GM21786 (cell line): Measurements from ENCODE around the gene PADI2.
A peak's percentile ranks its signal among the peaks of the same experiment; 100 is the strongest.

Source experiments
- ATAC-seq: cut with Tn5 transposase; IDR thresholded peaks from one replicate; pipeline ENCODE4 v1.9.1; 2021; ENCODE audit not compliant: unreplicated experiment

PADI2 gene

GRCh38 chr1:17116643-17117042 lies 2.6 kb downstream of the PADI2 start:
- ATAC-seq: no peak

- no peak for ATAC-seq
Measured at GRCh38 chr1:17113963-17114362, 5.3 kb downstream of the PADI2 start.

- no peak for ATAC-seq
Measured at GRCh38 chr1:17112496-17113236, 6.6 kb downstream of the PADI2 start.

DNA sequence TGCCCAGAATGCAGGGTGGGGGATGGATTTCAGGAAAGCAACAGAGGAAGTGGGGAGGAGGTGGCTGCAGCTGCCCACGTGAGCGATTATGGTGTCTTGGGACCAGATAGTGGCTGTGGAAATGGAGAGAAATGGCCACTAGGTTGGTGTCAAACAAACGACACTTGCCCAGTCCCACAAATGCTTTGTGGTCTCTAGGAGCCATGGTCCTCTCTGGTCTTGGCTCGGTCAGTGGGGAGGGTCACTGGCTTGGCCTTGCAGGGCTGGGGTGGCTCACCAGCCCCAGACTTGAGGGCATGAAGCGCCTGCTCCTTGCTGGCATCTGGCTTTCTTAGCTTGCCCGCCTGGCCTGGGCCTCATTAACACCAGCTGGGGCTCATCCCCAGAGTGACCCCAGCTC lies 7.2 kb downstream of the PADI2 start:
- no peak for ATAC-seq

DNA sequence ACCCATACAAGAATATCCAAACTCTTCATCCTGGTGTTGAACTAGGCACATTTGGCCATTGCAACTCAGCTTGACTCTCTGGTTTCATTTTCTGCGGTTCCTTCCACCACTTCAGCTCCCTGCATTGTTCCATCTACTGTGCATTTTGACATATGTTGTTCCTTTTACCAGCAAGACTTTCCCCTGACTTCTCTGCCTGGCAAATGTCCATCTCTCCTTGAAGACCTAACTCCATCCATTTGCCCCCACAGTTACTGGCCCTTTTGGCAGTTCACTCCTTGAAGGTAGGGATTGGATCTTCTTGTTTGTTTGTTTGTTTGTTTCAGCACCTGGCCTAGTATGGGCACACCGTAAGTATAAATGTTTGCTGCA lies 8.7 kb downstream of the PADI2 start:
- no peak for ATAC-seq

GRCh38 chr1:17109892-17110554 lies 9.2 kb downstream of the PADI2 start:
- no peak for ATAC-seq

GRCh38 chr1:17108786-17109185 lies 10.5 kb downstream of the PADI2 start:
- ATAC-seq: no peak

GRCh38 chr1:17108360-17108759 lies 10.9 kb downstream of the PADI2 start:
- ATAC-seq: no peak

GRCh38 chr1:17104782-17105181 lies 14.5 kb downstream of the PADI2 start:
- no peak for ATAC-seq

- no peak for ATAC-seq
Measured at GRCh38 chr1:17102232-17102631, 17.0 kb downstream of the PADI2 start.

DNA sequence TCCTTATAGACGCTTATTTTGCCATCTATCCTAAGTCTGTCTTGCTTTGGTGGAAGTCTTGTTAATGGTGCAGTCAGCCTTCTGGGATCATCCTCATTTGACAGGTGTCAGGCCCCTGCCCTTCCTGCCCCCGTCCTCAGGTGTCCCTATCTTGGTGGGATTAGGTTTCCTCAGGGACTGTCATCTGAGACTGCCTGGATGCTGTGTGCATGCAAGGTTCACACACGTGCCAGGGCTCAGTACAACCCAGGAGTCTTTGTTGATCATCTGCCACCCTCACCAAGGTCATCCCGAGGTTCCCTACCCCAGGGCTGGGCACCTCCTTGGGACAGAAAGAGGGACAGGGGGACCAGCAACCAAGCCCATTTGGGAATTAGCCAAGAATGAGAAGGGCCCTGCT lies 18.0 kb downstream of the PADI2 start:
- ATAC-seq: no peak

DNA sequence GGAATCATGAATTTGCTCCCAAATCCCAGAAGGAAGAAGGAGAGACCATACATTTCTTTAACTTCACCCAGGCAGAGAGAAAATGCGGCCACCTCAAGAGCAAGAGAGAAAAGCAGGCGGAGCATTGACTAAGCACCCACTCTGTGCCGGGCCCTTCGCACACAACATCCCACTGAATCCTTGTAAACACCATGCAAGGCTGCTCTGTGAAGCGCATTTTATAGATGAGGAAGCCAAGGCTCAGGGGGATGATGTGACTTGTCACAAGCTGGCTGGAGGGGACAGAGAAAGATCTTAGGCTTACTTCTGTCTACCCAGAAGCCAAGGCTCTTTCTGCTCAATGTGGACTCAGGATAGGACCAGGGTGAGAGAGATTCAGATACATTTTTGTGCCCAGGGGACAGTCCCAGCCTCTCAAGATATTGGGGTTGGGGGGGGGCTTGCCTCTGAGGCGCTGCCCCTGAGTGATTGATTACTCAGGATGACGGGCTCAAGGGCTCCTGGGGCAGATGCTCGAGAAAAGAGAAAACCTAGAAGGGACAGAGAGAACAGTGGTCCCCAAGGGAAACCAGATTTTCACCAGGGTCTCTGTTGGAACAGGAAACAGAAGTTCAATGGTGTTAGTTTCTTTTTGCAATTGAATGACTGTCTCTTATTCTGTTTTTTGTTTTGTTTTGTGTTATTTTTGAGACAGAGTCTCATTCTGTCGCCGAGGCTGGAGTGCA lies 19.5 kb downstream of the PADI2 start:
- ATAC-seq: peak; percentile 74

DNA sequence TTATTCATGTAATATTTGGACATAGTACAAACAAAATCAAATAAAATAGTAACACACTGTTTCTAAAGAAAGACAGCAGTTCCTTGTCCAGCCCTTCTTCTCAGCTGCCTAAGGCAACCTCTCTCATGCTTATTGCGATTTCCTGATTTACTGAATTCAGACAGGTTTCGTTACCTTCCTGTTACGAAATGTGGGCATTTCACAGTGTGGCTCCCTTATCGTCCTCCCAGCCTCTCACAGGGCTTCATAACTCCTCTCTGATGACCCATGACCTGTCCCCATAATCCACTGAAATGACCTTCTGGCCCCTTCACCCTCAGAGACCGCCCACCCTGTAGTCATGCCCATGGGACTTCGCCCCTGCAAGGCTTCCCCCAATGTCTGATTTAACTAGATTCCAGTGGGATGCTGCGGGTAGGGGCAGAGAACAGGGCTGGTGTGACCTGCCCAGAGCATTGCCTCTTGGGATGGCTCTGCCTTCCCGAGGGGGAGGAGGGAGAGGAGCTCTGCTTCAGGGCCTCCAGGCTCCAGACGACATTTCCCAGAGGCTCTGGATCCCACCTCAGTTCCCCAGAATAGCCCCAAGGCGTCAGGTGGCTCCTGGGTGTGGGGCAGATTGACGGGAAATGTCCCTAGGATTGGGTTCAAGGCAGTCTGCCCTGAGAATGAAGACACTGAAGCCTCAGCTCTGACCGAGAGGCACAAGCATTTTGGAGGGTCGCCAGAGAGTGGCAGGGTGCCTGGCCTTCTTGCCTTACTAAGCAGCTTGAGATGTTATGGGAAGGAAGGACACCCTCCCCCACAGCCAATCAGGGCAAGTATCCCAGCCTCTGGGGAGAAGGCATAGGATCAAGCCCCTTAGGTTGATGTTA lies 20.6 kb downstream of the PADI2 start:
- ATAC-seq: no peak

- ATAC-seq: no peak
Measured at GRCh38 chr1:17097787-17098186, 21.5 kb downstream of the PADI2 start.

GRCh38 chr1:17097147-17097546 lies 22.1 kb downstream of the PADI2 start:
- ATAC-seq: no peak

- ATAC-seq: no peak
Measured at GRCh38 chr1:17096584-17096983, 22.7 kb downstream of the PADI2 start.

GRCh38 chr1:17095141-17095540 lies 24.1 kb downstream of the PADI2 start:
- ATAC-seq: no peak

DNA sequence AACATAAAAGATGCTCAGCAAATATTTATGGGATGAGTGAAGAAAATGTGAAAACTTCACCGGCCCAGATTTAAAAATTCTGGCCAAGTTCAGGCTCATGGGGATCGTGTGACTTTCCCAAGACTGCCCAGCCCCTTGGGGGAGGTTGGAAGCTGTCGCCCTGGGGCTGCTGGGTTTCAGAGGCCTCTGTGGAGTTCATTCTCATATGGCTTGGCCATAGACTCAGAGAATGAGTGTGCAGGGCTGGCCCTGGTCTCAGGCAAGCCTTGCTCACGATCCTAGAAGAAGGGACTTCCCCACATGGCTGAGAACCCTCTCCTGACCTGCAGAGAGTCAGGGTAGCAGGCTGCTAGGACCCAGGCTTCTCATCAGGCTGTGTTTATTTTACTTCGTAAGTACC lies 24.6 kb downstream of the PADI2 start:
- ATAC-seq: peak; percentile 81

GRCh38 chr1:17093822-17094393 lies 25.3 kb downstream of the PADI2 start:
- ATAC-seq: no peak

- no peak for ATAC-seq
Measured at GRCh38 chr1:17091252-17091651, 28.0 kb downstream of the PADI2 start.

GRCh38 chr1:17089506-17089905 lies 29.7 kb downstream of the PADI2 start:
- ATAC-seq: no peak
